Stimulated activated CD4-positive, alpha-beta T cell treated with anti-CD3 and anti-CD28 coated beads, Interleukin-15, amount 100 ng/mL, for 1 hour (primary cell): ENCODE measurements around the gene GTPBP2.
A peak's percentile ranks its signal among the peaks of the same experiment; 100 is the strongest.
"Not testable (repeated sequence)": the region's sequence is repeated elsewhere in the genome, so short reads cannot be mapped to it uniquely, and the experiment has no call there.

ENCODE experiments used
- DNase-seq, 2 donors: peaks; one replicate each; pipeline ENCODE4 v3.0.0-alpha.2; 2020; ENCODE audit warnings: low read depth in 1 of 2, low spot score in 1 of 2

GTPBP2 gene

DNA sequence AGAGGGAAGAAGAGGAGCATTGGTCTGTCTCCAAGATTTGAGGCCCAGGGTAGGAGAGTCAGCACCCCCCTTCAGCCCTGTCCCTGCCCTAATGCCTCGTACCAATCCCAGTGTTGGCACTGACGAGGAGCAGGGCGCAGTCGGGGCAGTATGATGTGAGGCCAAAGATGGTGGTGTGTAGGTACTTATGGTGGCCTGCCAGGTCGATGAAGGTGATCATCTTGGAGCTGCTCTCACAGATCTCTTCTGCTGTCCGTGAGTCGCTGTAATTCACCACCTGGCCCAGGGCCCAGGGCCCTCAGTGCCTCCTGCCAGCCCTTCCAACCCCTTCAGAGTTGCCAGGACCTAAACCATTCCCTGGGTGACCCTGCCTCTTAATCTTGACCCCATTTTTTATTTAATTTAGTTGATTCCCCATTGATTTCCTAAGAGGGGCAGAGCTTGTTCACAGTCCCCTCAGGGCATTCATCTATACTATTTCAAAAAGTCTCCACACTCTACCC is 4.2 kb downstream of the GTPBP2 start:
- DNase-seq, result no peak

GRCh38 chr6:43623880-43624785 is 4.9 kb downstream of the GTPBP2 start:
- DNase-seq, result no peak

- DNase-seq, result no peak
These were observed 6.5 kb downstream of the GTPBP2 start for GRCh38 chr6:43622541-43622940.

- no peak for DNase-seq
These were observed 7.3 kb downstream of the GTPBP2 start for GRCh38 chr6:43621836-43622180.

- DNase-seq, result no peak
These were observed 7.8 kb downstream of the GTPBP2 start for GRCh38 chr6:43621078-43621835.

GRCh38 chr6:43616725-43617472 is 12.2 kb downstream of the GTPBP2 start:
- no peak for DNase-seq

GRCh38 chr6:43614396-43614730 is 14.7 kb downstream of the GTPBP2 start:
- no peak for DNase-seq

DNA sequence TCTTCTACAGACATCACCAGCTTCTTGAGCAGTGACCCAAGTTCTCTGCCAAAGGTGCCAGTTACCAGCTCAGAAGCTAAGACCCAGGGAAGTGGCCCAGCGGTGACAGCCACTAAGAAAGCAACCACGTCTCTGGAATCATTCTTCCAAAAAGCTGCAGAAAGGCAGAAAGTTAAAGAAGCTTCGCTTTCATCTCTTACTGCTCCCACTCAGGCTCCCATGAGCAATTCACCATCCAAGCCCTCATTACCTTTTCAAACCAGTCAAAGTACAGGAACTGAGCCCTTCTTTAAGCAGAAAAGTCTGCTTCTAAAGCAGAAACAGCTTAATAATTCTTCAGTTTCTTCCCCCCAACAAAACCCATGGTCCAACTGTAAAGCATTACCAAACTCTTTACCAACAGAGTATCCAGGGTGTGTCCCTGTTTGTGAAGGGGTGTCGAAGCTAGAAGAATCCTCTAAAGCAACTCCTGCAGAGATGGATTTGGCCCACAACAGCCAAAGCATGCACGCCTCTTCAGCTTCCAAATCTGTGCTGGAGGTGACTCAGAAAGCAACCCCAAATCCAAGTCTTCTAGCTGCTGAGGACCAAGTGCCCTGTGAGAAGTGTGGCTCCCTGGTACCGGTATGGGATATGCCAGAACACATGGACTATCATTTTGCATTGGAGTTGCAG is 15.2 kb downstream of the GTPBP2 start:
- no peak for DNase-seq

DNA sequence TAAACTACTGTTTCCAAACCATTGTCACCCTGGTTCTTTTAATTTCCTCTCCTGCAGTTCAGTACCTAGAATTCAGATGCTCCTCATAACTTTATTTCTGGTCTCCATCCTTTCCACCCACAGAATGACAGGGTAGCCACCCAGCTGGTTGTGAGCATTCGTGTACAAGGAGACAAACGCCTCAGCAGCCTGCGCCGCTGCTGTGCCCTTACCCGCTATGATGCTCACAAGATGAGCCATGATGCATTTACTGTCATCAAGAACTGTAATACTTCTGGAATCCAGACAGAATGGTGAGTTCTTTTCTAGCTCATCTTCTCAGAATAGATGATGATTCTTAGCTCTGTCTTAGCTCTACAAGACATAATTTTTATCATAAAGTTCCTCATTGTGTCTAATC is 18.6 kb downstream of the GTPBP2 start:
- DNase-seq, result no peak

DNA sequence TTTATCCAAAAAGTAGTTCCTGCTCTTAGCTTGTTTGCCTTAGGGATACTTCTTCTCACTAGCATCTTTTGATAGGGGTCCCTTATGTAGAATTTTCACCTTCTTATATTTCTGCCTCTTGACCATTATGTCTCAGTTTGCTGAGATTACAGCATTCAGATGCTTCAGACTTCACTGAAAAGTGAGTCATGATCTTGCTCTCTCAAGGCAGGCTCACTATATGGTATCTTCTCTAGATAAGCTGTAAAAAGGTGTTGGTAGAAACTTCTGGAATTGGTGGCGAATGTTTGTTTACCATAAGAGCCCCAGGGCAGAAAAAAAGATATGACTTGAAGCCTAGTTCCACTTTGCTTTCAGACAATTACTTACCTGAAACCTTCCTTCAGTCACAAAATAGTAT is 19.7 kb downstream of the GTPBP2 start:
- DNase-seq, result no peak

DNA sequence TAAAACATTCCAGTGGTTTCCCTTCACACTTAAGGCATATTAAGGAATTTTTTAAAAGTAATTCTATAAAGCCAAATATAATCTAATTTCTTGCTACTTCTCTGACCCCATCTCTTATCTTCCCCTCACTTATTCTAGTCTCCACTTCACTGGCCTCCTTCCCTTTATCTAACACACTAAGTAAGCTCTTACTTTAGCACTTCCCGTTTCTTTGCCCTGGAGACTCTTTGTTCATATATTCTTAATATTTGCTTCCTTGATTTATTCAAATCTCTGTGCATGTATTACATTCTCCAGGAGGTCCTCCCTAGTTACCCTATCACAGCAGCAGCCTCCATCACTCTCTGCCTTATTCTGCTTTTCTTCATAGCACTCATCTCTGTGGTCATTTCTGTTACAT is 20.3 kb downstream of the GTPBP2 start:
- no peak for DNase-seq

DNA sequence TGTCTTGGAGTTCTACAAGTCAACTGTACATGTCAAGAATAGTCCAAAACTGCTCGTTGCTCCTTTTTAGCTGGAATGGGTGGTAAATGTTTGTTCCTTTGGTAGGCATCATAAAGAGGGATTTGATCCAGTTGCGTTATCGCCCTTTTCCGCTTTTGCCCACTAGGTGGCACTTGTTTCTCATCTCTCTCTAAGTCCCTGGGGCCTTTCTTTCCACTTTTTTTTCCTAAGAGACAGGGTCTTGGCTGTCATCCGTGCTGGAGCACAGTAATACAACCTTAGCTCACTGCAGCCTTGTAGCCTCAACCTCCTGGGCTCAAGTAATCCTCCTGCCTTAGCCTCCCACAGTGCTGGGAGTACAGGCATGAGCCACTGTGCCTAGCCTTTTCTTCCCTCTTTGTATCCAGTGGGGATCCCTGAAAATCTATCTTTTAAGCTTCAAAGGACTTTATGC is 20.7 kb downstream of the GTPBP2 start:
- peak; percentile 13 to 40 for DNase-seq

DNA sequence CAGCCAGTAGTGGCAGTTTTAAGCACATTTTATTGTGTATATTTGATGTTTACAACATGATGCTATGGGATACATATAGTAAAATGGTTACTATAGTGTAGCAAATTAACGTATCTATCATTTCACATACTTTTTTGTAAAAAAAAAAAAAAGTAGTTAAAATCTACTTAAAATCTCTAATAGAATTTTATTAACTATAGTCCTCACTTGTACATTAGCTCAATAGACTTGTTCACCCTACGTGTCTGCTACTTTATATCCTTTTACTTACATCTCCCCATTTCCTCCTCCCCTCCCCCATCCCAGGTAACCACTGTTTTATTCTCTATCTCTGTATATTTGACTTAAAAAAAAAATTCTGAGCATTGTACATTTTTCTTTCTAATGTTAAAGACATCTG is 23.0 kb downstream of the GTPBP2 start:
- DNase-seq, result no peak

DNA sequence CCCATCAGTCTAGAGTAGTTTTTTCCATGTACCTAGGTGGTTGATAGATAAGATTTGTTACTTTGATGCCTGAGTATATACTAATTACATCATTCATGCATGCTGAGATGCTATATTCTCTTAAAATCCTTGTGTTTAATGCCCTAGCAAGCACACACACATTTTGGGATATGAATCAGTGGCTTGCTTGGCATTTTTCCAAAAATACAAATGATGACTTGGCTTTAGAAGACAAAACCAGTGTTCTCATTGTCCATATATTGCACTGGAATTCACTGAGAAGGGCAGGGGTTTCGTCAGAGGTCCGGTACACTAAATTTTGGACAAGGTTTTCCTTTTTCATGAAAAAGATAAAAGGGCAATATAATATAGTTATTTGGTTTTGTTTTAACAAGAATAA is 24.9 kb downstream of the GTPBP2 start:
- DNase-seq, result no peak

DNA sequence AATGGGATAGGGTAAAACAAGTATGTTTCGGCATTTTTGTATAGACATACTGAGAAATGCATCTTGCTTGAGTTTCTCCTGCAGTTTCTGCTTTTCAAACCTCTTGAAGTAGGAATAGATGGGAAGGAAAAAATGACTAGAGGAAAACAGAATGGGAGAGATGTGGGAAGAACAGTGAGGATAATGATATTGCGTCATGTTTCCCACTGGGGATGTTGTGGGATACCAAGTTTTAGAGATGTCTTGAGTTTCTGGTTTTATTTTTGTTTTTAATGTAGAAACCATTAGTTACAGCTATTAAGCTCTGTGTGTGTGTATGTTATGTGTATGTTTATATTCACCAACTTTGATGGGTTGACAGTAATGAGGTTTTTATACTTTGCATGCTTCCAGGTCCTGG is 28.5 kb downstream of the GTPBP2 start:
- no peak for DNase-seq

- DNase-seq, result no peak
These were observed 35.1 kb downstream of the GTPBP2 start for GRCh38 chr6:43593938-43594337.

DNA sequence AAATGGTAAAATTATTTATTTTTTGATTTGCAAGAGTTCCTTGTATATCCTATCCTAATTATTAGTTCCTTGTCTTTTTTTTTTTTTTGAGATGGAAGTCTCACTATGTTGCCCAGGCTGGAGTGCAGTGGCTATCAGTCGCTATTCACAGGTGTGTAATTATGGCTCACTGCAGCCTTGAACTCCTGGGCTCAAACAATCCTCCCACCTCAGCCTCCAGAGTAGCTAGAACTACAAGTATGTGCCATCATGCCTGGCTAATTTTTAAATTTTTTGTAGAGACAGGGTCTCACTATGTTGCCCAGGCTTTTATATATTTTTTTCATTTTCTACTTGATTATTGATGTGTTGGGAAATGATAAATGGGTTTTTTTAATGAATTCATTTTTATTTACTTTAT is 39.5 kb downstream of the GTPBP2 start:
- DNase-seq, result not testable (repeated sequence)

- DNase-seq, result no peak
These were observed 40.9 kb downstream of the GTPBP2 start for GRCh38 chr6:43588194-43588593.

GRCh38 chr6:43584892-43585570 is 44.0 kb downstream of the GTPBP2 start:
- DNase-seq, result no peak

GRCh38 chr6:43582911-43583310 is 46.2 kb downstream of the GTPBP2 start:
- no peak for DNase-seq
